PC-3 (cell line): ENCODE results near the gene PDS5B. TPM values are rescaled to one million over a fixed set of nuclear protein-coding genes. Genes with fewer than 3 reads are reported as not detected.

Source experiments
- ATAC-seq: fragments of 200-7000 bp; cut with Tn5 transposase; 2 replicates; pipeline ENCODE4 v1.9.1; 2020; ENCODE audit warnings: mild to moderate bottlenecking, moderate library complexity
- BruUV-seq: library from RNA; stranded (reverse); fragments of 400-500 nt; replicated peaks from 2 replicates; lab custom pipeline; 2021; lab: Mats Ljungman, UMichigan
- CTCF ChIA-PET: fragments of 300-600 bp; sonication (Branson Sonifier 250); formaldehyde crosslinking; loops from one replicate; lab custom pipeline; 2022; ENCODE audit warnings: antibody characterized with exemption; lab: Charles Lee
- POLR2A ChIA-PET: fragments of 300-600 bp; sonication (Branson Sonifier 250); formaldehyde crosslinking; loops from one replicate; lab custom pipeline; 2022; ENCODE audit warnings: antibody characterized with exemption; ENCODE audit not compliant: unreplicated experiment; lab: Charles Lee
- DNase-seq: peaks from one replicate; pipeline ENCODE4 v3.0.0-alpha.2; 2015
- H2AFZ ChIP-seq: fragments of 300-600 bp; sonication (generic); 2 replicates; pipeline ENCODE4 v1.6.0; 2016; ENCODE audit warnings: antibody characterized with exemption, low read length
- H3F3A ChIP-seq: fragments of 300-600 bp; sonication (generic); one replicate; pipeline ENCODE4 v1.6.0; 2017; ENCODE audit warnings: antibody characterized with exemption, low read length, control low read depth, mild to moderate bottlenecking; ENCODE audit not compliant: unreplicated experiment
- H3K27ac ChIP-seq: fragments of 300-600 bp; sonication (generic); 2 replicates; pipeline ENCODE4 v1.5.1; 2016; ENCODE audit warnings: mild to moderate bottlenecking, low read length
- H3K27me3 ChIP-seq: fragments of 300-600 bp; sonication (generic); 2 replicates; pipeline ENCODE4 v1.6.1; 2016; ENCODE audit warnings: low read length, mixed read lengths
- H3K36me3 ChIP-seq: fragments of 300-600 bp; sonication (generic); 2 replicates; pipeline ENCODE4 v1.6.1; 2016; ENCODE audit warnings: low read depth, mixed run types, low read length, mixed read lengths
- H3K4me1 ChIP-seq: fragments of 300-600 bp; sonication (generic); 2 replicates; pipeline ENCODE4 v1.5.1; 2016; ENCODE audit warnings: low read length; ENCODE audit not compliant: insufficient read depth
- H3K4me2 ChIP-seq: fragments of 300-600 bp; sonication (generic); 2 replicates; pipeline ENCODE4 v1.6.0; 2016; ENCODE audit warnings: low read length
- H3K4me3 ChIP-seq: fragments of 300-600 bp; sonication (generic); 2 replicates; pipeline ENCODE4 v1.5.1; 2016; ENCODE audit warnings: mild to moderate bottlenecking, low read length, mixed read lengths
- H3K79me2 ChIP-seq: fragments of 300-600 bp; sonication (generic); 2 replicates; pipeline ENCODE4 v1.6.1; 2017; ENCODE audit warnings: low read length, mixed read lengths
- H3K9ac ChIP-seq: fragments of 300-600 bp; sonication (generic); 2 replicates; pipeline ENCODE4 v1.6.0; 2016; ENCODE audit warnings: mild to moderate bottlenecking, low read length
- H3K9me2 ChIP-seq: fragments of 300-600 bp; sonication (generic); replicated peaks from 2 replicates; pipeline ENCODE4 v1.6.1; 2016; ENCODE audit warnings: mixed run types, low read length, mixed read lengths
- H3K9me3 ChIP-seq: fragments of 300-600 bp; sonication (generic); 2 replicates; pipeline ENCODE4 v1.6.1; 2016; ENCODE audit warnings: low read length, mixed read lengths
- H4K20me1 ChIP-seq: fragments of 300-600 bp; sonication (generic); 2 replicates; pipeline ENCODE4 v1.6.1; 2016; ENCODE audit warnings: low read length, mixed read lengths
- CTCF ChIP-seq: fragments of 300-600 bp; sonication (generic); conservative IDR thresholded peaks from 2 replicates; pipeline ENCODE4 v1.5.1; 2017; ENCODE audit warnings: antibody characterized with exemption, low read depth, mild to moderate bottlenecking, low read length
- EZH2 ChIP-seq: fragments of 300-600 bp; sonication (generic); IDR thresholded peaks from one replicate; pipeline ENCODE4 v1.6.1; 2017; ENCODE audit warnings: antibody characterized with exemption, mild to moderate bottlenecking, low read length; ENCODE audit not compliant: unreplicated experiment
- EZH2phosphoT487 ChIP-seq: fragments of 300-600 bp; sonication (generic); IDR thresholded peaks from 2 replicates; pipeline ENCODE4 v1.6.1; 2018; ENCODE audit warnings: mild to moderate bottlenecking, antibody characterized with exemption, low read length, borderline replicate concordance
- intact Hi-C: fragments of 100-400 bp; cut with micrococcal nuclease; formaldehyde crosslinking; loops from 2 replicates; pipeline ENCODE4 v1.9.0; 2023
- total RNA-seq: library from RNA; depleted of rRNA; stranded (reverse); fragments of >200 nt; gene quantifications from 2 replicates; pipeline ENCODE4 v1.2.3, GENCODE V29; 2014

Gene PDS5B
- total RNA-seq, 1 experiment from 2014 or later: 20.3 TPM

GRCh38 chr13:32676242-32676641 is 90.0 kb downstream of the PDS5B start:
- Histone ChIP-seq H3K36me3 (0 out of 2 replicates have a peak, but pooled peaks cover 5% of the 10 kb centered on the region), H3F3A (no peaks in the 10 kb centered on the region), H3K4me3 (no peak overlapping the region), H3K9ac (no peak overlapping the region), H2AFZ (no peak overlapping the region), H3K79me2 (no peaks in the 10 kb centered on the region), H4K20me1 (no peaks in the 10 kb centered on the region), H3K27ac (no peak overlapping the region), H3K4me2 (no peak overlapping the region), H3K27me3 (no peaks in the 10 kb centered on the region), H3K9me2 (no peaks in the 10 kb centered on the region), H3K4me1 (no peaks in the 10 kb centered on the region), H3K9me3 (no peaks in the 10 kb centered on the region)
- intact Hi-C loops: no loop called here
- DNase-seq (no peak), ATAC-seq (no peak)
- no peak for TF ChIP-seq CTCF
- TF ChIP-seq EZH2: no peak
- CTCF ChIA-PET: no interaction called here
- POLR2A ChIA-PET: no interaction called here
- BruUV-seq: no TSS peak

GRCh38 chr13:32682130-32682529 is 95.9 kb downstream of the PDS5B start:
- Histone ChIP-seq H3K9ac (no peak overlapping the region), H3K27me3 (no peaks in the 10 kb centered on the region), H3F3A (no peaks in the 10 kb centered on the region), H3K9me3 (no peaks in the 10 kb centered on the region), H2AFZ (no peak overlapping the region), H3K4me2 (no peak overlapping the region), H3K4me3 (no peak overlapping the region), H3K27ac (no peak overlapping the region), H3K9me2 (no peaks in the 10 kb centered on the region), H4K20me1 (no peaks in the 10 kb centered on the region), H3K79me2 (no peaks in the 10 kb centered on the region), H3K4me1 (no peaks in the 10 kb centered on the region), H3K36me3 (no peaks in the 10 kb centered on the region; the same call in 1 of the 2 replicates)
- intact Hi-C loops: no loop called here
- CTCF ChIA-PET: no interaction called here
- DNase-seq (no peak), ATAC-seq (no peak)
- POLR2A ChIA-PET: interaction anchor here (0.5 kb wide), 1 partner anchor 1592 kb away, joined by 3 read pairs; no protein-coding TSS in a partner anchor
- no TSS peak for BruUV-seq
- TF ChIP-seq EZH2phosphoT487: no peak
- no peak for TF ChIP-seq EZH2
- TF ChIP-seq CTCF: no peak

GRCh38 chr13:32682740-32683139 is 96.5 kb downstream of the PDS5B start:
- Histone ChIP-seq H3K36me3 (no peaks in the 10 kb centered on the region; the same call in 1 of the 2 replicates), H3K4me2 (no peak overlapping the region), H3K4me1 (no peaks in the 10 kb centered on the region), H3K27ac (no peak overlapping the region), H3K9me2 (no peaks in the 10 kb centered on the region), H3K4me3 (no peak overlapping the region), H3K27me3 (no peaks in the 10 kb centered on the region), H2AFZ (no peak overlapping the region), H3F3A (no peaks in the 10 kb centered on the region), H4K20me1 (no peaks in the 10 kb centered on the region), H3K9me3 (no peaks in the 10 kb centered on the region), H3K79me2 (no peaks in the 10 kb centered on the region), H3K9ac (no peak overlapping the region)
- DNase-seq (no peak), ATAC-seq (no peak)
- ChIA-PET POLR2A (interaction anchor here (0.5 kb wide), 1 partner anchor 1592 kb away, joined by 3 read pairs; no protein-coding TSS in a partner anchor), CTCF (no interaction called here)
- TF ChIP-seq EZH2 (no peak), CTCF (no peak), EZH2phosphoT487 (no peak)
- intact Hi-C loops: no loop called here
- no TSS peak for BruUV-seq
